Measurements from ENCODE around the gene C6orf136.

DNA sequence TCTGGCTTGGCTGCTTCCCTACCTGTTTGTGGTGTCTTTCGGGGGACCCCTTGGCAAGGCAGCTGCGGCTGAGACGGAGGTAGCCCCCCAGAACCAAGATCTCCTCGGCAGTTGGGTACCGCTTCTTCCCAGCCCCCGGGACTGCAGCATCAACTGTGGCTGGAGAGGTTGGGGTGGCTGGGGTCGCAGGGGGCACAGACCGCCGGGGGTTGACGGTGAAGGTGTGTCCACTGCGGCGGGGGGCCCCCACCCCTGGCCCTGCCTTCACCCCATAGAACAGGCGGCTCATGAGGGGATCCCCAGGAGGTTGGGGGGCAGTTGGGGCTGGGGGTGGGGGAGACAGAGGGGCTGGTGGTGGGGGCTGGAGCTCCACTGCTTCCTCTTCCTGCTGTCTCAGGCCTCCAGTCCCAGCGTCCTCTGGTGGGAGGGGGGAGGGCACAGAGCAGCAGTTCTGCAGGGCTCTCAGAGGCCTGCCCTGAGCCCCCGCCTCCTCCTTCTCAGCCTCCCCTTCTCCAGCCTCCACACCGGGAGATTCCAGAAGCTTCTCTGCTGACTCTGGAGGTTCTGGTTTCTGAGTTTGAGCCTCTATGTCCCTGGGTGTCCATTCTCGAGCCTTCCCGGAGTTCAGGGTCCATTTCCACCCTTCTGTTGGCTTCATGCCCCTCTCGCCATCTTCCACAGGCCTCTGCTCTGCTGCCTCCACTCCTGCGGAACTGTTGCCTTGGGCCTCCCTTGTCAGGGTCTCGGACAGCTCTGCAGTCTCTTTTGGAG is 37.6 kb downstream of the C6orf136 start:
- TF ChIP-seq, protein P1, sequence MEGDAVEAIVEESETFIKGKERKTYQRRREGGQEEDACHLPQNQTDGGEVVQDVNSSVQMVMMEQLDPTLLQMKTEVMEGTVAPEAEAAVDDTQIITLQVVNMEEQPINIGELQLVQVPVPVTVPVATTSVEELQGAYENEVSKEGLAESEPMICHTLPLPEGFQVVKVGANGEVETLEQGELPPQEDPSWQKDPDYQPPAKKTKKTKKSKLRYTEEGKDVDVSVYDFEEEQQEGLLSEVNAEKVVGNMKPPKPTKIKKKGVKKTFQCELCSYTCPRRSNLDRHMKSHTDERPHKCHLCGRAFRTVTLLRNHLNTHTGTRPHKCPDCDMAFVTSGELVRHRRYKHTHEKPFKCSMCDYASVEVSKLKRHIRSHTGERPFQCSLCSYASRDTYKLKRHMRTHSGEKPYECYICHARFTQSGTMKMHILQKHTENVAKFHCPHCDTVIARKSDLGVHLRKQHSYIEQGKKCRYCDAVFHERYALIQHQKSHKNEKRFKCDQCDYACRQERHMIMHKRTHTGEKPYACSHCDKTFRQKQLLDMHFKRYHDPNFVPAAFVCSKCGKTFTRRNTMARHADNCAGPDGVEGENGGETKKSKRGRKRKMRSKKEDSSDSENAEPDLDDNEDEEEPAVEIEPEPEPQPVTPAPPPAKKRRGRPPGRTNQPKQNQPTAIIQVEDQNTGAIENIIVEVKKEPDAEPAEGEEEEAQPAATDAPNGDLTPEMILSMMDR (IDR thresholded peaks at IDR 0.05): no peak
- no peak for TF ChIP-seq POLR2A (IDR thresholded peaks at IDR 0.05)
